ENCODE measurements around the gene CEACAM16.

Gene CEACAM16

GRCh38 chr19:44747739-44748425 lies 48.9 kb downstream of the CEACAM16 start:
- no peak for DNase-seq

- DNase-seq = peak; percentile 68
Measured at GRCh38 chr19:44748426-44749254, 49.7 kb downstream of the CEACAM16 start, which contains the start of gene BCL3. BCL3 (plus strand) TSS chr19:44748708; CDS start chr19:44748791, 83 bp downstream.

GRCh38 chr19:44749292-44749691 lies 50.3 kb downstream of the CEACAM16 start:
- DNase-seq = no peak

DNA sequence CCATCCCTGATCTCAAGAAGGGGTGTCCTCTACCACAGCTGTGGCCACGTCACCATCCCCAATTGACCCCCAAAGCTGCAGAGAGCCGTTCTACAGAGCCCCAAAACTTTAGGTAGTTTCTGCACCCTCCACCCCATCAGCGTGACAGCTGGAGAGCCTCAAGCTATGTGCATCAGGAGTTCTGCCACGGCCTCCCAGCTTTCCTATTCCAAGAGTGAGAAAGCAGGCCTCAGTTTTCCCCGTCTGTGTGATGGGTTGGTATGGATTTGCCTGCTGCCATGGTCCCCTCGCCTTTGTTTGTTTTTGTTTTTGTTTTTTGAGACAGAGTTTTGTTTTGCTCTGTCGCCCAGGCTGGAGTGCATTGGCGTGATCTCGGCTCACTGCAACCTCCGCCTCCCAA lies 51.0 kb downstream of the CEACAM16 start:
- no peak for DNase-seq

- no peak for DNase-seq
Measured at GRCh38 chr19:44752123-44752815, 53.3 kb downstream of the CEACAM16 start.

GRCh38 chr19:44752816-44753625 lies 54.1 kb downstream of the CEACAM16 start:
- peak; percentile 93 for DNase-seq

GRCh38 chr19:44753626-44753931 lies 54.6 kb downstream of the CEACAM16 start:
- no peak for DNase-seq

GRCh38 chr19:44753932-44754749 lies 55.2 kb downstream of the CEACAM16 start:
- peak; percentile 21 for DNase-seq

DNA sequence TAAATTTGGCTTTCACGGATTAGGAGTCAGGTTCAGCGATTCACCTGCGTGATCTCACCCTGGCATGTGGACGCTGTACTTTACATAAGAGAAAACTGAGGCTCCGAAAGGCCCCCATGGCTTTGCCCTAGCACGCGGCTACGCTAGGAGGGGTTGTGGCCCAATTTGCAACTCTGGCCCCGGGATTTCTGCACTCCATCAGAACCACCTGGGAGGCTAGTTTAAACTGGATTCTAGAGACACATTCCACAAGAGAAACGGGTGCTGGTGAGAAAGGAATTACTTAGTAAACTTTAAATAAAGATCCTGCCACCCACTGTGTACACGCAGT lies 55.8 kb downstream of the CEACAM16 start:
- DNase-seq = no peak

DNA sequence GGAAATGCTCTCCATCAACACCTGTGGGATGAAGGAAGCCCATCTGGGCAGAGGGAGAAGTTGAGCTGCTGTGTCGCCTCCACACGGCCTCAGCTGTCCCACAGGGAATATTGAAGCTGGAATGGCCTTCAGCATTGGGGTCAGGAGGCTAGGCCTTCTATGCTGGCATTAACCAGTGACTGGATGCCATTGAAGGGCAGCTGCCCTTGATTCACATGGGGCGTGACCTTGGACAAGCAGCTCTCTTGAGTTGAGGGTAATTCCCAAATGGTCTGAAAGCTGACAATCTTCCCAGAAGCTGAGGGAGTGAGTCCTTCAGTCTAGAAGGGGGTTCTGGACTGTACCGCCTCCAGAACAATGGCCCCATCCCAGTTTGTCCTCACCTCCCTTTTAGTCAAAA lies 56.3 kb downstream of the CEACAM16 start:
- DNase-seq = no peak

DNA sequence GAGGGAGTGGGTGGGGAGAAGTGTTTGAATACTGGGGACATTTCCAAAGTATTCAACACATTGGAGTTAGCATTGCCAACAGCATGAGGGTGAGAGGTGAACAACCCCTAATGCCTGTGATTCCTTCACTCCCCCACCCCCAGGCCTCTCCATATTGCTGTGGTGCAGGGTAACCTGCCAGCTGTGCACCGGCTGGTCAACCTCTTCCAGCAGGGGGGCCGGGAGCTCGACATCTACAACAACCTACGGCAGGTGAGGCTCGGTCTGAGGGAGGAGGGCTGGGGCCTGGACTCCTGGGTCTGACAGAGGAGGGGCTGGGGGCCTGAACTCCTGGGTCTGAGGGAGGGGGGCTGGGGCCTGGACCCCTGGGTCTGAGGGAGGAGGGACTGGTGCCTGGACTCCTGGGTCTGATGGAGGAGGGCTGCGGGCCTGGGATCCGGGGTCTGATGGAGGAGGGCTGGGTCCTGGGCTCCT lies 57.2 kb downstream of the CEACAM16 start:
- DNase-seq = no peak

DNA sequence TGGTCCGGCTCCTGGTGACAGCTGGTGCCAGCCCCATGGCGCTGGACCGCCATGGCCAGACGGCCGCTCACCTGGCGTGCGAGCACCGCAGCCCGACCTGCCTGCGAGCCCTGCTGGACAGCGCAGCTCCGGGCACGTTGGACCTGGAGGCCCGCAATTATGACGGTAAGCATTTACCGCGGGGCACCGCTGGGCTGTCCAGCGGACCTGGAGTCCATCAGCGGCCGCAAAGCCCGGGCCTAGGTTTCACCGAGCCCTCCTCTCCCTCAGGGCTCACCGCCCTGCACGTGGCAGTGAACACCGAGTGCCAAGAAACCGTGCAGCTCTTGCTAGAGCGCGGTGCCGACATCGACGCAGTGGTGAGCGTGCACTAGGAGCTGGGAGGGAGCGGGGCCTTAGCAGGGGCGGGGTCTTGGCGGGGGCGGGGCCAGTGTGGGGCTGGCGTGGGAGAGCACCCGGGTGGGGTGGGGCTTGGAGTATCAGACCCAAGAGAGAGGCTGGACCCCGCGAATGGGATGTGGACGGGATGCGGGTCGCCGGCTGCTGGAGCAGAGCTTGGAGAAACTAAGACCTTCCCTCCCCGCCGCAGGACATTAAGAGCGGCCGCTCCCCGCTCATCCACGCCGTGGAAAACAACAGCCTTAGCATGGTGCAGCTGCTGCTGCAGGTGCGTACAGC lies 58.2 kb downstream of the CEACAM16 start:
- no peak for DNase-seq

- no peak for DNase-seq
Measured at GRCh38 chr19:44757735-44758505, 59.0 kb downstream of the CEACAM16 start.

- DNase-seq = no peak
Measured at GRCh38 chr19:44758596-44758995, 59.6 kb downstream of the CEACAM16 start.

DNA sequence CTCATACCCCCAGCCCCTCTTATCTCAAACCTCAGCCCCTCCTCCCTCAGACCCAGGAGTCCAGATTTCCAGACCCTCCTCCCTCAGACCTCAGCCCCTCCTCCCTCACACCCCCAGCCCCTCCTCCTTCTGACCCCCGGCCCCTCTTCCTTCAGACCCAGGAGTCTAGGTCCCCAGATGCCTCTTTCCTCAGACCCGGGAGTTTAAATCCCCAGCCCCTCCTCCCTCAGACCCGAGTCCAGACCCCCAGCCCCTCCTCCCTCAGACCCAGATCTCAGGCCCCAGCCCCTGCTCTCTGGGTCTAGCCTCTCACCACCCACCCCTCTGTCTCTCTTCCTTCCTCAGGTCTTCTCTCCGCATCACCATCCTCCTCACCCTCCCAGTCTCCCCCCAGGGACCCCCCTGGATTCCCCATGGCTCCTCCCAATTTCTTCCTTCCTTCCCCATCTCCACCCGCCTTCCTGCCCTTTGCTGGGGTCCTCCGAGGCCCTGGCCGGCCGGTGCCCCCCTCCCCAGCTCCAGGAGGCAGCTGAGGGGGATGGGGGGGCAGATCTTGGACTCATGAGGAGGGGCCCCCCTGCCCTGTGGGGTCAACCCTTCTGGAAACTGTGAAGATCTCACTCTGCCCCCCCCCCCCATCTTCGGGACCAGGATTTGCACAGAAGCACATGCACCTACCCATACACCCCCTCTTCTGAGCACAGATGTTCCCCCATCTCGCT lies 60.3 kb downstream of the CEACAM16 start:
- DNase-seq = no peak
